Keratinocyte (primary cell): ENCODE data around the gene PLXDC2. TPM values are rescaled to one million over a fixed set of nuclear protein-coding genes. Genes with fewer than 3 reads are reported as not detected.

Source experiments
- DNase-seq: peaks from one replicate; pipeline ENCODE4 v3.0.0-alpha.2; 2011; ENCODE audit warnings: low read depth, missing footprints, low spot score
- FAIRE-seq: peaks from 2 replicates; lab custom pipeline; 2011; peaks lifted over from hg19 to GRCh38; lab: Jason Lieb, UNC
- H2AFZ ChIP-seq: 2 replicates; pipeline ENCODE4 v1.6.0; 2012; ENCODE audit warnings: low read length, control low read depth, inconsistent platforms; ENCODE audit not compliant: control insufficient read depth
- H3K27ac ChIP-seq: 2 replicates; pipeline ENCODE4 v1.5.1; 2011; ENCODE audit warnings: low read length; ENCODE audit not compliant: control insufficient read depth, insufficient read depth
- H3K27me3 ChIP-seq: 3 replicates; pipeline ENCODE4 v1.6.0; 2011; ENCODE audit warnings: low read length; ENCODE audit not compliant: control insufficient read depth, insufficient read depth; ENCODE audit errors: extremely low read depth
- H3K36me3 ChIP-seq, 2 experiments: 2 replicates in 1 of 2; 3 replicates in 1 of 2; pipeline ENCODE4 v1.5.1; 2011; ENCODE audit warnings: low read length in 2 of 2, mild to moderate bottlenecking in 1 of 2; ENCODE audit not compliant: control insufficient read depth in 2 of 2, insufficient read depth in 2 of 2; ENCODE audit errors: extremely low read depth in 1 of 2
- H3K4me1 ChIP-seq: 3 replicates; pipeline ENCODE4 v1.5.1; 2011; ENCODE audit warnings: low read length; ENCODE audit not compliant: control insufficient read depth, insufficient read depth; ENCODE audit errors: extremely low read depth
- H3K4me2 ChIP-seq: 3 replicates; pipeline ENCODE4 v1.6.0; 2011; ENCODE audit warnings: low read depth, low read length; ENCODE audit not compliant: control insufficient read depth, insufficient read depth; ENCODE audit errors: extremely low read depth
- H3K4me3 ChIP-seq, 3 experiments: fragments of 200-600 bp in 1 of 3; sonication (generic) in 1 of 3; 2 replicates in 2 of 3; 3 replicates in 1 of 3; pipeline ENCODE4 v1.5.1; 2011 to 2016; ENCODE audit warnings: low read length in 3 of 3, mild to moderate bottlenecking in 3 of 3, control low read depth in 2 of 3, inconsistent platforms in 1 of 3, low read depth in 1 of 3, mixed read lengths in 1 of 3, mixed run types in 1 of 3, moderate library complexity in 1 of 3; ENCODE audit not compliant: control insufficient read depth in 2 of 3, insufficient read depth in 2 of 3; ENCODE audit errors: extremely low read depth in 1 of 3
- H3K79me2 ChIP-seq: 2 replicates; pipeline ENCODE4 v1.6.0; 2012; ENCODE audit warnings: low read length; ENCODE audit not compliant: control insufficient read depth, insufficient read depth
- H3K9ac ChIP-seq: 3 replicates; pipeline ENCODE4 v1.6.0; 2011; ENCODE audit warnings: low read length; ENCODE audit not compliant: control insufficient read depth, insufficient read depth; ENCODE audit errors: extremely low read depth
- H3K9me1 ChIP-seq: 3 replicates; pipeline ENCODE4 v1.6.0; 2011; ENCODE audit warnings: low read length; ENCODE audit not compliant: control insufficient read depth, insufficient read depth; ENCODE audit errors: extremely low read depth
- H3K9me3 ChIP-seq: 2 replicates; pipeline ENCODE4 v1.5.1; 2012; ENCODE audit warnings: low read depth, low read length; ENCODE audit not compliant: control insufficient read depth
- H4K20me1 ChIP-seq: 3 replicates; pipeline ENCODE4 v1.6.0; 2011; ENCODE audit warnings: low read length; ENCODE audit not compliant: control insufficient read depth, insufficient read depth; ENCODE audit errors: extremely low read depth
- CTCF ChIP-seq, 3 experiments: IDR thresholded peaks in 1 of 3; conservative IDR thresholded peaks in 1 of 3; optimal IDR thresholded peaks in 1 of 3; 2 replicates in 2 of 3; 3 replicates in 1 of 3; pipeline versions ENCODE3 to v1.5.1; 2011; ENCODE audit warnings: low read length in 3 of 3, mild to moderate bottlenecking in 3 of 3, moderate library complexity in 2 of 3, control low read depth in 1 of 3, inconsistent platforms in 1 of 3; ENCODE audit not compliant: insufficient read depth in 2 of 3; ENCODE audit errors: extremely low read depth in 1 of 3
- EZH2 ChIP-seq: IDR thresholded peaks from one replicate; pipeline ENCODE4 v1.6.1; 2012; ENCODE audit warnings: inconsistent platforms, mild to moderate bottlenecking, low read length, moderate library complexity
- dilution Hi-C: fragments of 300-500 bp; cut with MboI; formaldehyde crosslinking; loops from one replicate; pipeline ENCODE4 v1.7.0; 2020; ENCODE audit warnings: low sequenced_read_pairs; ENCODE audit not compliant: extremely low pct_ligation_motif_present
- polyA plus RNA-seq, 5 experiments: library from polyadenylated mRNA; depleted of rRNA in 3 of 5; stranded (reverse) in 3 of 5; stranded (forward) in 1 of 5; unstranded in 1 of 5; fragments of >200 nt; gene quantifications; 1 replicate in 1 of 5; 2 replicates in 3 of 5; 3 replicates in 1 of 5; pipeline versions ENCODE4 v1.2.1 to v1.2.3, GENCODE V29; 2011 to 2012; ENCODE audit warnings: missing spikeins in 2 of 5, low read depth in 1 of 5, low replicate concordance in 1 of 5

PLXDC2 gene
- polyA plus RNA-seq, 1 donor (not counting 4 experiments of a cell fraction or from before 2014, with no cell fraction given): 12.9 TPM

GRCh38 chr10:19913987-19914386, 97.8 kb downstream of the PLXDC2 start:
- Histone ChIP-seq H3K9ac (no peak overlapping the region), H3K27me3 (no peaks in the 10 kb centered on the region), H3K79me2 (no peaks in the 10 kb centered on the region), H2AFZ (no peak overlapping the region), H3K36me3 (no peaks in the 10 kb centered on the region), H3K4me1 (peaks cover 18% of the 10 kb centered on the region), H4K20me1 (no peaks in the 10 kb centered on the region), H3K9me1 (no peaks in the 10 kb centered on the region), H3K9me3 (no peaks in the 10 kb centered on the region), H3K4me2 (no peak overlapping the region), H3K27ac (no peak overlapping the region), H3K4me3 (no peak overlapping the region)
- no peak for DNase-seq
- dilution Hi-C loops: no loop called here
- TF ChIP-seq CTCF (optimal IDR thresholded peaks at IDR 0.05 in 1 of 3, IDR thresholded peaks at IDR 0.05 in 1 of 3, conservative IDR thresholded peaks at IDR 0.05 in 1 of 3; ENCODE audit: extremely low read depth in 1 of 3, insufficient read depth in 2 of 3, low read length in 3 of 3): no peak
- TF ChIP-seq EZH2: no peak
- no peak for FAIRE-seq

GRCh38 chr10:19915125-19915524, 98.9 kb downstream of the PLXDC2 start:
- FAIRE-seq (no peak), DNase-seq (no peak)
- Histone ChIP-seq H3K27ac (no peak overlapping the region), H3K4me3 (no peak overlapping the region), H3K36me3 (no peaks in the 10 kb centered on the region), H3K27me3 (no peaks in the 10 kb centered on the region), H3K79me2 (no peaks in the 10 kb centered on the region), H3K4me2 (no peak overlapping the region), H3K4me1 (peaks cover 29% of the 10 kb centered on the region), H3K9ac (no peak overlapping the region), H3K9me3 (no peaks in the 10 kb centered on the region), H4K20me1 (no peaks in the 10 kb centered on the region), H2AFZ (no peak overlapping the region), H3K9me1 (no peaks in the 10 kb centered on the region)
- dilution Hi-C loops: no loop called here
- no peak for TF ChIP-seq CTCF (optimal IDR thresholded peaks at IDR 0.05 in 1 of 3, IDR thresholded peaks at IDR 0.05 in 1 of 3, conservative IDR thresholded peaks at IDR 0.05 in 1 of 3; ENCODE audit: extremely low read depth in 1 of 3, insufficient read depth in 2 of 3, low read length in 3 of 3)
- no peak for TF ChIP-seq EZH2
